Measurements from ENCODE around the gene MARCHF10. TPM values are rescaled to one million over a fixed set of nuclear protein-coding genes. Genes with fewer than 3 reads are reported as not detected.

Gene MARCHF10
- total RNA-seq, 1 experiment from 2014 or later: not detected

DNA sequence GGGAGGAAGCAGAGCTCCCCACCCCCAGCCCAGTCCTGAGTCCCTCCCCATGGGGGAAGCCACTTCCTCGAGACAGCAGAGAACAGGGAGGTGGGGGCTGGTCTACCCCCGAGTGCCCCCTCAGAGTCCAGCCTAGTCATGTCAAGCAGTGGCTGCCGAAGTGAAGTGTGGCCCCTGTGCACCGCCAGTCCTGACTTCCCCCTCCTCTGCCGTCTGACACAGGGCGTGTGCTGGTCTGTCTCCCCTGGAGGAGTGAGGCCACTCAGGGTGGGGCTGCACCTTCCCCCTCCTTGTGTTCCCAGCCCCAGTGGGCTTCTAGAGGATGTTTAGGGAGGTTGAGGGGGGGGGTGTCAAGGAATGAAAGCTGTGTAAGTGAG lies 133.8 kb downstream of the MARCHF10 start:
- DNase-seq (ENCODE audit: low spot score): no peak
- in situ Hi-C loops (cut with HindIII; ENCODE audit: low sequenced_read_pairs): no loop called here

DNA sequence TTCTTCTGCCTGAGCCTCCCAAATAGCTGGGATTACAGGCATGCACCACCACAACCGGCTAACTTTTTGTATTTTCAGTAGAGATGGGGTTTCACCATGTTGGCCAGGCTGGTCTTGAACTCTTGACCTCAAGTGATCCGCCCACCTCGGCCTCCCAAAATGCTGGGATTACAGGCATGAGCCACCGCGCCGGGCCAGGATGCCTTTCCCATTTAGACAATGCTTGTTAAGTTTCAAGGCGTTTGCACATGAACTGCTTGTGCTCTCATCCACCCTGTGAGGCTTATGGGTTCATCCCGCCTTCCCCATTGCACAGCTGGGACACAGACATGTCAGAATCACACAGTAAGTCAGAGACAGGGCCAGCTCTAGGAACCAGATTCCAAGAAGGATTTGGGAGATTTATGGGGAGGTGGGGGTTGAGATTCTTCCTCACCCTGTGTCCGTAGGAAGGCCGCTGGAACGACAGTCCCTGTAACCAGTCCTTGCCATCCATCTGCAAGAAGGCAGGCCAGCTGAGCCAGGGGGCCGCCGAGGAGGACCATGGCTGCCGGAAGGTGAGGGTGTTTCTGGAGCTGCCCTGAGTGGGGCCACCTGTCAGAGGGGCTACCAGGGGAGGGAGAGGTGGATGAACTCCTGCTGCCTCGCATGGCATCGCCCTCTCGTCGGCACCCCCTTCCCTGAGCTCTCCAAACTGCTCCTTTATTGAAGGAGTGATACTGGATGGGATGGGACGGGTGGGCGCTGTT lies 134.3 kb downstream of the MARCHF10 start:
- no peak for DNase-seq (ENCODE audit: low spot score)
- in situ Hi-C loops (cut with HindIII; ENCODE audit: low sequenced_read_pairs): no loop called here

DNA sequence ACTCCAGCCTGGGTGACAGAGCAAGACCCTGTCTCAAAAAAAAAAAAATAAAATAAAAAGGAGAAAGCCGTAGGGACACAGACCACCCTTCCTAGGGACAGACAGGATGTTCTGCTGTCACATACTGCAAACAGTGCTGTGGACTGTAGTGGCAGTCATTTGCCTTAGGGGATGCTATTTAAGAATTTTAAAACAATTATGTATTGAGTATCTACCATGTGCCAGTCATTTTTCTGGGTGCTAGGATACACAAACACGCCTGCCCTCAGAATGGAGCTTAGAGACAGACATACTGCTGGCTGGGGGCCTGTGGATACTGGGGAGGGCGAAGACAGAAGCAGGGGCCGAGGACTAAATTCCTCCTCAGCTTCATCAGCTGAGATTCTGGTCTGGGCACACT lies 135.2 kb downstream of the MARCHF10 start:
- no peak for DNase-seq (ENCODE audit: low spot score)
- in situ Hi-C loops (cut with HindIII; ENCODE audit: low sequenced_read_pairs): no loop called here

DNA sequence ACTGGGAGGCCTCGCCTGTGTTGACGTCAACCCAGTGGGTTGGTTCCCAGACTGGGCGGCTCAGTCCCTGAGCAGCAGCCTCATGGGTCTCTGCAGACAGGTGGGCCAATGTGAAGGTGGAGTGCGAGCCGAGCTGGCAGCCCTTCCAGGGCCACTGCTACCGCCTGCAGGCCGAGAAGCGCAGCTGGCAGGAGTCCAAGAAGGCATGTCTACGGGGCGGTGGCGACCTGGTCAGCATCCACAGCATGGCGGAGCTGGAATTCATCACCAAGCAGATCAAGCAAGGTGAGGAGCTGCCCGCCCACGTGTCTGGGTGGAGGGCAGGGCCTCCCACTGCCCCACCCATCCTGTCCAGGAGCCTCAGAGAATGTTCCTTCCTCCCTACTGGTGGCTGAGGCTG lies 136.6 kb downstream of the MARCHF10 start:
- no peak for DNase-seq (ENCODE audit: low spot score)
- in situ Hi-C loops (cut with HindIII; ENCODE audit: low sequenced_read_pairs): no loop called here

DNA sequence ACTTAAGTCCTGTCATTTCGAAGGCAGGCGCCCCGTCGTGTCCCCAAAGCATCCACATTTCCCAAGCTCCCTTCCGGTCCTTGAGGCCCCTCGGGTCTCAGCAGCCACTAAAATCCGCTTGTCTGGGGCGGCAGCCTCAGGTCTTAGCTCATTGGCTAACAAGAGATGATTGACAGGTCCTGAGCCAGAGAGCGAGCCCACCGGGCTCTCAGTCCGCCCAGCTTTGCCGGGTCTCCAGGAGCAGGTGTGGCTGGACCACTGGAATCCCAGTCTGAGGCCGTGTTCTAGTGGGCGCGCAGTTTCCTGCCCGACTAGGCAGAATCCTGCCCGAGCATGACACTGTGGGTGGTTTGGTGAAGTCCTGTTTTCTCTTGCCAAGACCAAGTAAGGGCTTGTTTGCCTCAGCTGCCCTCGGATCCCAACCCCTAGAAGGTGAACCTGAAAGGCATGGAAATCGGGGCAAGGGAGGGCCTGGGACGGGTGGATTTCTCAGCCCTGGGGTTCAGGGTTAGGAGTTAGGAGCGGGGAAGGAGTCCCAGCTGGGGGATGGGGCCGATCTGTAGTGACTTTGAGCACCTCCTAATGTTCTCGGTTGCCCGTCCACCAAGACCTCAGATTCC lies 137.8 kb downstream of the MARCHF10 start:
- DNase-seq (ENCODE audit: low spot score): no peak

DNA sequence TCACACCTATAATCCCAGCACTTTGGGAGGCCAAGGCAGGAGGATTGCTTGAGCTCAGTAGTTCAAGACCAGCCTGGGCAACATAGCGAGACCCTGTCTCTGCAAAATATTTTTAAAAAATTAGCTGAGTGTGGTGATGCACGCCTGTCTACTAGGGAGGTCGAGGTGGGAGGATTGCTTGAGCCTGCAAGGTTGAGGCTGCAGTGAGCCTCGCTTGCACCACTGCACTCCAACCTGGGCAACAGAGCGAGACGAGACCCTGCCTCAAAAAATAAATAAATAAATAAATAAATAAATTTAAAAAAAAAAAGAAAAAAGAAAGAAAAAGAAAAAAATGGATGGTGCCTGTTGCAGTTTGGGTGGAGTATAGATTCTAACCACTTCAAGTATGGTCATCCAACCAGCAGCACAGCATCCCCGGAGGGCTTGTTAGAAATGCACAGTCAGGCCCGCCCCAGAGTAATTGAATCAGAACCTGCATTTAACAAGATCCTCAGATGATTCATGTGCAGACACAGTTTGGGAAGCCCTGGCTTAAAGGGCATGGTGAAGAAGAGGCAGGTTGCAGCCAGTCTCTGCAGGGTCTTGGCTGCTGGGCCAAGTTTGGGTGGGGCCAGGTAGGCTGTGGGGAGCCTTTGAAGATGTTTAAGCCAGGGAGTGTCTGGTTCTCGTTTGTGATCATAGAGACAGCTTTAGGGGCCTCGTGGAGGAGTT lies 139.9 kb downstream of the MARCHF10 start:
- no peak for DNase-seq (ENCODE audit: low spot score)
- in situ Hi-C loops (cut with HindIII; ENCODE audit: low sequenced_read_pairs): no loop called here

More for the DNA sequence above, 137.8 kb downstream of the MARCHF10 start:
- in situ Hi-C loops (cut with HindIII; ENCODE audit: low sequenced_read_pairs): no loop called here

DNA sequence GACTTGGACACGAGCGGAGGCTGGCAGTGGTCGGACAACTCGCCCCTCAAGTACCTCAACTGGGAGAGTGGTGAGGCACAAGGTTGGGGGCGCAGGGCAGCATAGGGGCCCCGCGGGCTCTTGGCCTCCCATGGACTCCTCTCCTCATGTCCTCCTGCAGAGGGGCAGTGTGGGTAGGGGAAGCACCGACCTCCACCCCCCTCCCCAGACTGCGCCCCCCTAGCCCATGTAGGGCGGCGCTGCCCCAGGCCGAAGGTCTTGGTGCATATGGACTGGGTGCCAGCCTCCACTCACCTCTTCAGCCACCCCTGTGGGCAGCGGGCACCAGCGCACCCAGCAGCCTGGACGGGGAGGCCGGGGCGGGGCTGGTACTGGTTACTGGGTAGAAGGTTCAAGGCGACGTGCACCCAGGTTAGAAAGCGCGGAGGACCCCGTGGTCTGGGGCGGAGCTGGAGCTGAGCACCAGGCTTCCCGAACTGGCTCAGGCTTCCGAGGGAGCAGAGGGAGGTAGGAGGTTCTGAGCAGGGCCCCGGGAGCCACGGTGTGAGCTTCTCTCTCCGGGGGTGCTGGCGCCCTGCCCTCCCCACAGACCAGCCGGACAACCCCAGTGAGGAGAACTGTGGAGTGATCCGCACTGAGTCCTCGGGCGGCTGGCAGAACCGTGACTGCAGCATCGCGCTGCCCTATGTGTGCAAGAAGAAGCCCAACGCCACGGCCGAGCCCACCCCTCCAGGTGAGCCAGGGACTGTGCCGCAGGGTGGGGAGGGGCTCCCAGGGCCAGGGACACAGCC lies 141.1 kb downstream of the MARCHF10 start:
- DNase-seq (ENCODE audit: low spot score): no peak
- in situ Hi-C loops (cut with HindIII; ENCODE audit: low sequenced_read_pairs): no loop called here

DNA sequence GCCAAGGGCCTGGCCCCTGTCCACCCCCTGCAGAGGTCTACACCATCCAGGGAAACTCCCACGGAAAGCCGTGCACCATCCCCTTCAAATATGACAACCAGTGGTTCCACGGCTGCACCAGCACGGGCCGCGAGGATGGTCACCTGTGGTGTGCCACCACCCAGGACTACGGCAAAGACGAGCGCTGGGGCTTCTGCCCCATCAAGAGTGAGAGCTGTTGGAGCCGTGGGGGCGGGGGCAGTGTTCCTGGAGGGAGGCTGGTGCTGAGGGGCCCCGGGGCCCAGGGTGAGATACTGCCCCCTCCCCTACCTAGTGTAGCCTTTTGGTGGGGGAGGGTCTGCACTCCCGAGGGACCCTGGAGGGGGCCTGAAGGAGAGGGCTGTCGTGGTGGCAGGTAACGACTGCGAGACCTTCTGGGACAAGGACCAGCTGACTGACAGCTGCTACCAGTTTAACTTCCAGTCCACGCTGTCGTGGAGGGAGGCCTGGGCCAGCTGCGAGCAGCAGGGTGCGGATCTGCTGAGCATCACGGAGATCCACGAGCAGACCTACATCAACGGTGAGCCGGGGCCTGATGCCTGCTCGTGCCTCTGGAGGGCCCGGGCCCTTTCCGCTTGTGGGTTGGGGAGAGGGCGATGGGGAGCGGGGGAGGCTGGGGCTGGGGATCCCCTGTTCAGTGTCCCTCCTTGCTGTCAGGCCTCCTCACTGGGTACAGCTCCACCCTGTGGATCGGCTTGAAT lies 141.9 kb downstream of the MARCHF10 start:
- DNase-seq (ENCODE audit: low spot score): no peak
- in situ Hi-C loops (cut with HindIII; ENCODE audit: low sequenced_read_pairs): no loop called here

DNA sequence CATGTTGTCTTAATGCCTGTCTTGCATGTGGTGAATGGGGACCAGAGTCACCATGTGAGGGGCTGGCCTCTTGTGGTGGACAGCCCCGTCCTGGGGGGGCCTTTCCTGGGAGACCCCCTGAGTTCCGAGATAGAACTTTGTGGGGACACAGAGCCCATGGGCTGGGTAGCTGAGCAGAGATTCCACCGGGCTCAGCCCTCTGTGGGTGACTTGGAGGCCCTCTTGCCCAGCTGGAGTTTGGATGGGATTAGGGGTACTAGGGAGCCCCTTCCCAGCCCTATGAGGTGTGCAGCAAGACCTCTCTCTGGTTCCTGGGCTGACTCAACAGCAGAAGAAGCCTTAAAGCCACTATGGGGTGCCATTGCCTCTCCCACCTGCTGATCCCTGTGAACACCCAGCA lies 142.5 kb downstream of the MARCHF10 start:
- in situ Hi-C loops (cut with HindIII; ENCODE audit: low sequenced_read_pairs): no loop called here
- DNase-seq (ENCODE audit: low spot score): no peak

DNA sequence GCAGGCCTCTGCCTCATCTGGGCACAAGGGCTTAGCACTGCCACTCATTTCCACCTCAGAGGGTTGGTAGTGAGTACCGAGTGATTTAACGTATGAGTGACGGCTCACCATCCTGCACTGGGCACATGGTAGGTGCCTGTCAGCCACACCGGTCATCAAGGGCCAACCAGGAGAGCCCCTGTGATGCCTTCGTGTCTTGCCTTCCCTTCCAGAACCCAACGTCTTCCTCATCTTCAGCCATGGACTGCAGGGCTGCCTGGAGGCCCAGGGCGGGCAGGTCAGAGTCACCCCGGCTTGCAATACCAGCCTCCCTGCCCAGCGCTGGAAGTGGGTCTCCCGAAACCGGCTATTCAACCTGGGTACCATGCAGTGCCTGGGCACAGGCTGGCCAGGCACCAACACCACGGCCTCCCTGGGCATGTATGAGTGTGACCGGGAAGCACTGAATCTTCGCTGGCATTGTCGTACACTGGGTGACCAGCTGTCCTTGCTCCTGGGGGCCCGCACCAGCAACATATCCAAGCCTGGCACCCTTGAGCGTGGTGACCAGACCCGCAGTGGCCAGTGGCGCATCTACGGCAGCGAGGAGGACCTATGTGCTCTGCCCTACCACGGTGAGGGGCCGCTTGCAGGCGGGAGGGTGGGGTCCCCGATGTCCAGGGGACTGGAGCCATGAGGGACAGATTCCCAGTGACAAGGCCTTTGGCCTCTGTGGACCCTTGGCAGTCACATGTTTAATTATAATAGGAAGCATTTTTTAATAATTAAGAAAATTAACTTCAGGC lies 143.6 kb downstream of the MARCHF10 start:
- in situ Hi-C loops (cut with HindIII; ENCODE audit: low sequenced_read_pairs): no loop called here

DNA sequence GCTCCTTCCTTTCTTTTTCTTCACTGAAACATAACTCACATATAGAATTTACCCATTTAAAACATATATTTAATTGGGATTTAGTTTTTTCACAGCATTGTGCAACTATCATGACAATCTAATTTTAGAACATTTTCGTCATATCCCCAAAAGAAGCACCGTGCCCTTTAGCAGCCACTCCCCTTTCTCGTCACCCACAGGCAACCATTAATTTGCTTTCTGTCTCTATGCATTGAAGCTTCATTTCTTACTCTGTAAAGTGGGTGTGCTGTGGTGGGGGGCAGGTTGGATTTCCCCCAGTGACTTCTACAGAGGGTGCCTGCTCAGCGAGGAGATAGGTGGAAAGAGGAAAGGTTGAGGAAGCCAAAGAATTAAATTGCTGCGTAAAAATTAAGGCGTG lies 144.8 kb downstream of the MARCHF10 start:
- in situ Hi-C loops (cut with HindIII; ENCODE audit: low sequenced_read_pairs): no loop called here
- DNase-seq (ENCODE audit: low spot score): no peak

More for the DNA sequence above, 143.6 kb downstream of the MARCHF10 start:
- no peak for DNase-seq (ENCODE audit: low spot score)

DNA sequence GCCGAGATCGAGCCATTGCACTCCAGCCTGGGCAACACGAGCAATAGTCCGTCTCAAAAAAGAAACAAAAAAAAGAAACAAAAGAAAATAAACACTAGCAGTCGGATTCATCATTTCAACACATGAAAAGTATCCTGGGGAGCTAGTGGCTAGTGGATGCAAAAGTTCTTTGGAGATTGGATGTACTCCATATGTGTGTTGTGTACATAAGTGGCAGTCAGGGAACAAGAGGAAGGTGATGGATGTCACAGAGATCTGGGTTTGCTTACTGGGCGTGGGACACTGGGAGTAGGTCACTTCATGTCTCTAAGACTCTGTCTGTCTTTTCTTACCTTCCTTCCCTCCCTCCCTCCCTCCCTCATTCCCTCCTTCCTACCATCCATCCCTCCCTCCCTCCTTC lies 145.3 kb downstream of the MARCHF10 start:
- DNase-seq (ENCODE audit: low spot score): no peak
- in situ Hi-C loops (cut with HindIII; ENCODE audit: low sequenced_read_pairs): no loop called here

DNA sequence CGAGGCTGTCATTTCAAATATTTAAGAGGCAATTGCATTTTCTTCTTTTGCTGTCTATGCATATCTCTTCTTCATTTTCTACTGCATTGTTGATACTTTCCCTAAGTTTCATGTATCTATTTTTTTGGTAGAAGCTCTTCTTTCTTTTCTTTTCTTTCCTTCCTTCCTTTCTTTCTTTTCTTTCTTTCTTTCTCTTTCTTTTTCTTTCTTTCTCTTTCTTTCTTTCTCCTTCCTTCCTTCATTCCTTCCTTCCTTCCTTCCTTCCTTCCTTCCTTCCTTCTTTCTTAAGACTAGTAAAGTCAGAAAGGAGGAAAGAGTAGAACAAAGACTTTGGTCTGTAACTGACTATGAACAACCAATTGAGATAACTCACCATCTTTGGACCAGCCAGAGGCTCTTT lies 146.8 kb downstream of the MARCHF10 start:
- in situ Hi-C loops (cut with HindIII; ENCODE audit: low sequenced_read_pairs): no loop called here
- DNase-seq (ENCODE audit: low spot score): no peak

DNA sequence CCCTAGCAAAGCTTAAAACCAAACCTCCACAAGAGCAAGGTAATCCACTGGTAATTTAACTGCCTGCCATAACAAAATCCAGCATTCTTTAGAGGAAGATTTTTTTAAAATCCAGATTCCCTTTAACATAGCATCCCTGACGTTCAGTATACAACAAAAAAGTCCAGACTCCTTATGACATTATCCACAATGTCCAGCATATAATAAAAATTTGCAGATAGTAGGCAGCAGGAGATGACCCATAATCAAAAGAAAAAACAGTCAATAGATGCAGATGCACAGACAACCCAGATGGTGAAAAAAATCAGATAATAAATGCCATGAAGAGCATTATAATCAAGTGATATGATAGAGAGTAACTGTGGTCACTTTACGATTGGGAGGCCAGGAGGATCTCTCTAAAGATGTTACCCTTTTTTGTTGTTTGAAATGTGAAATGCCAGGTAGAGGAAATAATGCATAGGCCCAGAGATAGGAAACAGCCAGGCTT lies 147.4 kb downstream of the MARCHF10 start:
- in situ Hi-C loops (cut with HindIII; ENCODE audit: low sequenced_read_pairs): no loop called here
- no peak for DNase-seq (ENCODE audit: low spot score)

DNA sequence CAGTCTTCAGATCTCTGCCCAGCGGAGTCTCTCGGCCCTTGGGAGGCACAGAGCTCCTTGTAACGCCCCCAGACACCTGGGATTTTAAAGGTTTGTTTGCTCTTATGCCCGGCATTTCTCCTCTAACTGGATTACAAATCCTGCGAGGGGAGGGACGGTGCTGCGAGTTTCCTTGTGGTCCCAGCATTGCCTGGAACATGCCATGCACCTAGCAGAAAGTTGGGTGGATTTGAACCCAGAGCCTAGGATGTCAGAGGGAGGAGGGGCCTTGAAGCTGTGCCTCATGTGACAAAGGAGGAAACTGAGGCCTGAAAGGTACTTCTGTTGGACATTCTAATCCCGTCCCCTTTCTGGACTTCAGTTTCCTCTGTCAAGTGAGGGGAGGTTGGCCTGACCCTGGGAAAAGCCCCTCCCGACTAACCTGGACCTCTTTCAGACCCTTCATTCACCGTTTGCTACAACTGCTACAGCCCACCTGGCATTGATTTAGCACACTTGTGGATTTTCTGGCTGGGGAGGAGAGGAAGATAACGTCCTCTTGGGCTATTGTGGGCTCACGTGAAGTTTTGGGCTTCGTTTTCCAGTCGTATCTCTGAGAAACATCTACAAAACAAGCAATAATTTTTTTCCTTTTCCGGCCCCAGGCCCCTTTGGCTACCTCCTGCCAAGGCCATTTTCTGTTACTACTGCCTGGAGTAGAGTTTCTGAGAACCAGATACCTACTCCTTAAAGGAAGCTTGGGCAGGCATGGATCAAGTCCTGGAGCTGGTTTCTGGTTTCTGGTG lies 149.8 kb downstream of the MARCHF10 start:
- in situ Hi-C loops (cut with HindIII; ENCODE audit: low sequenced_read_pairs): no loop called here
- DNase-seq (ENCODE audit: low spot score): no peak

DNA sequence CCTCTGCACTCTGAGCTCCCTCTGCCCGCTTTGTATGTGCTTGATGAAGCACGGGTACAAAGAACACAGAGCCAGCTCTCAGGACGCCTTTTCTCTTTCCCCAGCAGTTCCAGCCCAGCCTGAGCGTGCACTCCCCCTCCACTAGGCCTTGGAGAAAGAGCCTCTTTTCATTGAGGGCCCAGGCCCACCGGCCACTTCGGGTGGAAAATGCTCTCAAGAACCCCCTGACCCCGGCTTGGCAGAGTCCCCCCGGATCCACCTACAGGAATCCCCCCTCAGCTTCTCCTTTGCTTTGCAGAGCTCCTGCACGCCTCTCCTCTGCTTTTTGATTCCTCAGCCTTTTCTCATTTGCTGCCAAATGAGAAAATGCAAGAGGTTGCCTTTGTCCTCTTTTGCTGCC lies 150.4 kb downstream of the MARCHF10 start:
- in situ Hi-C loops (cut with HindIII; ENCODE audit: low sequenced_read_pairs): no loop called here
- DNase-seq (ENCODE audit: low spot score): no peak

DNA sequence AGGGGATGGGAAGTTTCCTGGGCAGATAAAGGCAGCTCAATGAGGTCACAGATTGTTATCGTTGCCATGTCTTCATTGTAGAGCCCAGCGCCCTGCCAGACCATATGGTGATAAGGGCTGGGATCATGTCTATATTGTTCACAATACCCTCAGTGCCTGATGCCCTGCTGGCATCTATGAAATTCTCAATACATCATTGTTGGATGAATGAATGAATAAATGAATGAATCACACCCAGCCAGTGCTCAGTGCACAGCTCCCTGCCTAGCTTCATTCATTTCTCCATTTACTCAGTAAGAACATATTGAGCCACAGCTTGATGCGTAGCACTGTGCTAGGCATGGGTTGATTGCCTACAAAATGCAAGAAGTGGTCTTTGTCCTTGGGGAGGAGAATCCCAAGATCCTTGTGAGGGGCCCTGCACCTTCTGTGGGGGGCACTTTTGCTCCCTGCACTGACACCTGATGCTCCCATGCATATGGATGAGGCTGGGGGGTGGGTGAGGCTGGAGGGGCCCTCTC lies 150.9 kb downstream of the MARCHF10 start:
- DNase-seq (ENCODE audit: low spot score): no peak
- in situ Hi-C loops (cut with HindIII; ENCODE audit: low sequenced_read_pairs): no loop called here
